IPS-NIHi7 (cell line): Measurements from ENCODE around the gene FAAP20.

Source experiments
- DNase-seq: peaks from one replicate; pipeline ENCODE4 v3.0.0; 2012; ENCODE audit warnings: mixed read lengths; ENCODE audit errors: extremely low spot score

FAAP20 gene

GRCh38 chr1:2178875-2179274 lies 15.7 kb downstream of the FAAP20 start:
- DNase-seq: no peak

GRCh38 chr1:2177946-2178538 lies 16.5 kb downstream of the FAAP20 start:
- no peak for DNase-seq

GRCh38 chr1:2177541-2177940 lies 17.0 kb downstream of the FAAP20 start:
- DNase-seq: no peak

GRCh38 chr1:2176615-2177014 lies 18.0 kb downstream of the FAAP20 start:
- no peak for DNase-seq

GRCh38 chr1:2175681-2176454 lies 18.7 kb downstream of the FAAP20 start:
- no peak for DNase-seq

GRCh38 chr1:2175055-2175414 lies 19.5 kb downstream of the FAAP20 start:
- DNase-seq: no peak

GRCh38 chr1:2174348-2175054 lies 20.1 kb downstream of the FAAP20 start:
- DNase-seq: peak; percentile 97

- no peak for DNase-seq
Observed at GRCh38 chr1:2173546-2174347, 20.8 kb downstream of the FAAP20 start.

- DNase-seq: no peak
Observed at GRCh38 chr1:2172551-2173146, 21.9 kb downstream of the FAAP20 start.

GRCh38 chr1:2172012-2172411 lies 22.6 kb downstream of the FAAP20 start:
- DNase-seq: no peak

- DNase-seq: no peak
Observed at GRCh38 chr1:2170211-2170610, 24.4 kb downstream of the FAAP20 start.

GRCh38 chr1:2169200-2169836 lies 25.3 kb downstream of the FAAP20 start:
- DNase-seq: no peak

GRCh38 chr1:2168535-2168934 lies 26.0 kb downstream of the FAAP20 start:
- no peak for DNase-seq

GRCh38 chr1:2168090-2168489 lies 26.5 kb downstream of the FAAP20 start:
- no peak for DNase-seq

GRCh38 chr1:2166695-2167094 lies 27.9 kb downstream of the FAAP20 start:
- DNase-seq: no peak

GRCh38 chr1:2166254-2166653 lies 28.3 kb downstream of the FAAP20 start:
- DNase-seq: no peak

- DNase-seq: peak; percentile 82
Observed at GRCh38 chr1:2165646-2166045, 28.9 kb downstream of the FAAP20 start.

GRCh38 chr1:2163205-2163604 lies 31.4 kb downstream of the FAAP20 start:
- DNase-seq: peak; percentile 40

- no peak for DNase-seq
Observed at GRCh38 chr1:2160451-2161300, 33.9 kb downstream of the FAAP20 start.

GRCh38 chr1:2159124-2159523 lies 35.4 kb downstream of the FAAP20 start:
- DNase-seq: no peak
